CD4-positive, alpha-beta memory T cell (primary cell): ENCODE measurements around the gene EZH2. TPM values are rescaled to one million over a fixed set of nuclear protein-coding genes. Genes with fewer than 3 reads are reported as not detected.

Source experiments
- CTCF ChIA-PET: fragments of 350-600 bp; sonication (Branson Sonifier 250); formaldehyde crosslinking; loops from one replicate; lab custom pipeline; 2021; ENCODE audit warnings: inconsistent platforms; ENCODE audit not compliant: partially characterized antibody; lab: Charles Lee
- POLR2A ChIA-PET: fragments of 350-600 bp; sonication (Branson Sonifier 250); formaldehyde crosslinking; loops from one replicate; lab custom pipeline; 2021; ENCODE audit not compliant: partially characterized antibody; lab: Charles Lee
- DNase-seq, 5 donors: peaks; one replicate each; pipeline versions ENCODE4 v3.0.0 to v3.0.0-alpha.2; 2020 to 2022; ENCODE audit warnings: mixed read lengths in 1 of 5
- H3K27ac ChIP-seq: one replicate; pipeline ENCODE4 v1.7.0; 2013; ENCODE audit warnings: low read depth, low read length
- H3K27me3 ChIP-seq: 2 replicates; pipeline ENCODE4 v1.7.0; 2013; ENCODE audit warnings: mild to moderate bottlenecking, low read length, moderate library complexity; ENCODE audit not compliant: insufficient read depth
- H3K36me3 ChIP-seq: 2 replicates; pipeline ENCODE4 v1.7.0; 2013; ENCODE audit warnings: mild to moderate bottlenecking, low read length, moderate library complexity; ENCODE audit not compliant: insufficient read depth
- H3K4me1 ChIP-seq: 2 replicates; pipeline ENCODE4 v1.7.0; 2013; ENCODE audit warnings: mild to moderate bottlenecking, low read length, moderate library complexity; ENCODE audit not compliant: insufficient read depth
- H3K4me3 ChIP-seq, 2 donors: one replicate each; pipeline ENCODE4 v1.7.0; 2013; ENCODE audit warnings: low read length in 2 of 2, mild to moderate bottlenecking in 1 of 2
- H3K9me3 ChIP-seq, 2 donors: one replicate each; pipeline ENCODE4 v1.7.0; 2013; ENCODE audit warnings: low read length in 2 of 2, control low read depth in 1 of 2; ENCODE audit not compliant: control insufficient read depth in 1 of 2
- H3K27ac Mint-ChIP-seq, 7 donors: one replicate each; pipeline ENCODE4 v1.8.0; 2020 to 2021; ENCODE audit warnings: mixed read lengths in 7 of 7, mild to moderate bottlenecking in 6 of 7, inconsistent platforms in 3 of 7, moderate library complexity in 3 of 7
- H3K27me3 Mint-ChIP-seq, 2 donors: one replicate each; pipeline ENCODE4 v1.8.0; 2020 to 2021; ENCODE audit warnings: mixed read lengths in 2 of 2
- H3K36me3 Mint-ChIP-seq, 2 donors: one replicate each; pipeline ENCODE4 v1.8.0; 2020 to 2021; ENCODE audit warnings: mixed read lengths in 2 of 2, inconsistent platforms in 1 of 2, mild to moderate bottlenecking in 1 of 2
- H3K4me1 Mint-ChIP-seq, 4 donors: one replicate each; pipeline ENCODE4 v1.8.0; 2020 to 2021; ENCODE audit warnings: mixed read lengths in 4 of 4, mild to moderate bottlenecking in 1 of 4
- H3K4me3 Mint-ChIP-seq, 8 donors: one replicate each; pipeline ENCODE4 v1.8.0; 2020 to 2021; ENCODE audit warnings: mixed read lengths in 8 of 8, mild to moderate bottlenecking in 7 of 8, moderate library complexity in 6 of 8, inconsistent platforms in 3 of 8
- H3K9me3 Mint-ChIP-seq, 8 donors: one replicate each; pipeline ENCODE4 v1.8.0; 2020 to 2021; ENCODE audit warnings: mixed read lengths in 8 of 8, mild to moderate bottlenecking in 5 of 8, inconsistent platforms in 3 of 8, moderate library complexity in 1 of 8
- intact Hi-C: fragments of 100-400 bp; cut with micrococcal nuclease; formaldehyde crosslinking; loops from one replicate; pipeline ENCODE4 v1.15.1; 2023
- polyA plus RNA-seq, 2 donors: library from polyadenylated mRNA; unstranded; fragments of 300-500 nt; fragmentation: Illumina TruSeq; gene quantifications; one replicate each; pipeline ENCODE4 v1.2.3, GENCODE V29; 2021
- total RNA-seq, 2 experiments: library from RNA; stranded (reverse); gene quantifications; one replicate each; pipeline ENCODE4 v1.2.3, GENCODE V29; 2021

EZH2 gene
- total and polyA plus RNA-seq, 4 experiments from 2014 or later, result 4.3 to 11.3 (median 7.5) TPM

DNA sequence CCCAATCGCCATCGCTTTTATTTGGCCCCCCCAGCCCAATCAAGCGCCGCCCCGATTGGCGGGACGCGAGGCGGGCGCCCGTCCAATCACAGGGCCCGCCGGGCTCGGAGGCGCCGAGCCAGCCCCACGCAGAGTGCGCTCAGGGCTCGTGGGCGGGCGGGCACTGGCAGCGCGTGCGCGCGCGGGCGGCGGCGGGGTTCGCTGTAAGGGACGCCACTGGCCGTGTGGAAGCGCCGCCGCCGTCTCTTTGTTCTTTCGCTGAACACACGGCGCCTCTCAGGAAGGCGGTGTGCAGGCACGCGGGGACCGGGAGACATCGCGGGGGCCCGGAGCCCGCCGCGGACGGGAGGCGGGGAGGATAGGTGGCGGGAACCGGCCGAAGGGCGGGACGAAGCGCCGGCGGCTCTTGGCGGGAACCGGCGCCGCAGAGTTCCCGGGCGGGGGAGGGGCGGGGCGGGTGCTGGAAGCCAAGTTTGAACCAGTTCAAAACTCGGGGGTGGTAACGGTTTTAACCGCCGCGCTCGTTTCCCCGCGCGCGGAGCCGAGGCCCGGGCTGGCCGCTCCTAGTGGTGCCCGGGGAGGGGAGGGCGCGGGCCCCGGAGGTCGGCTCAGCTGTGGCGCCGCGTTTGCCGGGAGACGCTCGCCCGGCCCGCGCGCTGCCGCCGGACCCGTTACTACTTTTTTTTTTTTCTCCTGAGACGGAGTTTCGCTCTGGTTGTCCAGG lies 370 bp upstream of the EZH2 start:
- H3K4me3 ChIP-seq, result peak overlapping the region in 1 of 2 donors; percentile 84
- ChIA-PET CTCF (interaction anchor here (1.7 to 2.8 kb wide), 3 partner anchors 28 to 79 kb away, joined by 8 to 15 read pairs (median 14); no protein-coding TSS in a partner anchor), POLR2A (interaction anchor here (0.6 to 4.5 kb wide), 15 partner anchors 11 to 251 kb away, joined by 3 to 38 read pairs (median 9); partner anchors contain the start of gene CUL1)
- Mint-ChIP-seq H3K36me3 (peaks cover 0 to 8% of the 10 kb centered on the region in 2 donors), H3K27ac (peak overlapping the region; percentile 89 to 96 (median 92)), H3K27me3 (no peaks in the 10 kb centered on the region), H3K9me3 (no peaks in the 10 kb centered on the region), H3K4me3 (peak overlapping the region; percentile 90 to 97 (median 94)), H3K4me1 (peaks cover 12 to 38% (median 24%) of the 10 kb centered on the region in 4 donors)
- H3K4me1 ChIP-seq, result peaks cover 31% of the 10 kb centered on the region
- H3K36me3 ChIP-seq, result no peaks in the 10 kb centered on the region
- H3K9me3 ChIP-seq, result no peaks in the 10 kb centered on the region
- peak; percentile 91 to 96 (median 94) for DNase-seq
- H3K27ac ChIP-seq, result peak overlapping the region; percentile 79
- intact Hi-C loops, result loop anchor here (1.0 kb wide), 9 partner anchors 28 to 206 kb away; partner anchors contain the start of genes CUL1, PDIA4 and ZNF786
- no peaks in the 10 kb centered on the region for H3K27me3 ChIP-seq

DNA sequence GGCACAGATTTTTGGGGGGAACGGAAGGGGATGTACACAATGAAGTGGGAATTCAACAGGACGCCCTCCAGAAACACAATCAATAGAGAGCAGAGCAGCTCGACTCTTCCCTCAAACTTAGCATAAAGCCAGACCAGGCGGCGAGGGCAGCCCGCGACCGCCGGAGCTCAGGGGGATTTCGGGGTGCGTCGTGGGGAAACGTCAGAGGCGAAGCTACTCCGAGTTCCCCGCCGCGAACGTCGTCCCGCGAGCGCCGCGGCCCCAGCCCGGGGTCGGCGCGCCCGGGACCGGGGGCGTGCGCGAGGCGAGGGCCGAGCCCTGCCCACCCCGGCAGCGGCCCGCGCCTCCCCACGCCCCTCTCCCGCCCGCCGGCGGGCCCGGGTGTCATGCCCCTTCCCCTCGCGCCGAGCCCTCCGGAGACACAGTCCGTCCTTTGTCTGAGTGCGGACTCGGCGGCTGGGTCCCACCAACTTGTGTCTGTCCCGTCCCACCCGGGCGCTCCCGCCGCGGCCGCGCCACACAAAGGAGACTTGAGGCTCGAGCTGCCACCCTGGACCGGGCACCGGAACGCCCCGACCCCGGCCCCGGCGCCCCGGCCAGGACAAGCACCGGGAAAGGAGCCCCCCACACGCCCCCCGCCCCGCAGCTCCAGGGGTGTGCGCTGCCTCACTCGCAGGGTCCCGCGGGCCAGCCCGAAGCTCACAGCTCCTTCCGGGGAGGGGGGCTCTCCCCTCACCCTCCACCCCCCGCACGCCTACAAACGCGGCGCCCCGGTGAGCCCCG lies 634 bp downstream of the EZH2 start:
- ChIA-PET POLR2A (interaction anchor here (0.6 to 4.5 kb wide), 22 partner anchors 9 to 250 kb away, joined by 3 to 38 read pairs (median 4); partner anchors contain the start of gene CUL1), CTCF (interaction anchor here (0.8 to 1.9 kb wide), 4 partner anchors 27 to 80 kb away, joined by 3 to 15 read pairs (median 8); no protein-coding TSS in a partner anchor)
- H3K27me3 ChIP-seq, result no peaks in the 10 kb centered on the region
- peak; percentile 63 to 83 (median 66) for DNase-seq
- no peaks in the 10 kb centered on the region for H3K36me3 ChIP-seq
- Mint-ChIP-seq H3K4me3 (peak overlapping the region; percentile 92 to 96 (median 94)), H3K9me3 (no peaks in the 10 kb centered on the region), H3K27me3 (no peaks in the 10 kb centered on the region), H3K27ac (peak overlapping the region; percentile 94 to 97 (median 95)), H3K4me1 (peaks cover 12 to 38% (median 22%) of the 10 kb centered on the region in 4 donors), H3K36me3 (peaks cover 0 to 8% of the 10 kb centered on the region in 2 donors)
- no peaks in the 10 kb centered on the region for H3K9me3 ChIP-seq
- peak overlapping the region; percentile 79 for H3K27ac ChIP-seq
- H3K4me1 ChIP-seq, result peaks cover 31% of the 10 kb centered on the region
- intact Hi-C loops, result loop anchor here (1.0 kb wide), 9 partner anchors 27 to 207 kb away; partner anchors contain the start of genes CUL1, PDIA4 and ZNF786
- peak overlapping the region; percentile 42 to 84 for H3K4me3 ChIP-seq

DNA sequence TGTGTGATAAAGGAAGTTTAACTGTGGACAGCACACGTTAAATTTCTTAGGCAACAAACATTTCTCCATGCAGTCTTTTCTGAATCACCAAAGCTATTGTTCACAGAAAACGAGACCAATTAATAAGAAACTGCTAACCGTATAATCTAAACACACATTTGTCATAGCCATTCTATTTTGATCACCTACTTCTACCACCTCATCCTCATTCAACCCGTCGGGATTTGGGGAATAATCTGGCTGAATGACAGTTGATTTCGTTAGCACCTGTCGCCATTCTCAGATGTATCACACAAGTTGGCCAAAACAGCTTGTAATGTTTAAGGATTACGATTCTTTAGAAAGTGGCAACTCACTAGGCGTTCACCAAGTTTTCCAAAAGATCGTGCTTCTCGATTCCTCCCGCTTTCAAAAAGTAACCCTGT lies 1.2 kb downstream of the EZH2 start:
- Mint-ChIP-seq H3K4me1 (peaks cover 14 to 43% (median 25%) of the 10 kb centered on the region in 4 donors), H3K27me3 (no peaks in the 10 kb centered on the region), H3K27ac (peak overlapping the region; percentile 94 to 97 (median 95)), H3K36me3 (peaks cover 0 to 8% of the 10 kb centered on the region in 2 donors), H3K9me3 (no peaks in the 10 kb centered on the region), H3K4me3 (peak overlapping the region; percentile 92 to 96 (median 94))
- peak in 1 of 5 donors; percentile 9 for DNase-seq
- peak overlapping the region; percentile 79 for H3K27ac ChIP-seq
- H3K27me3 ChIP-seq, result no peaks in the 10 kb centered on the region
- ChIA-PET CTCF (interaction anchor here (0.8 to 1.9 kb wide), 4 partner anchors 27 to 80 kb away, joined by 3 to 15 read pairs (median 8); no protein-coding TSS in a partner anchor), POLR2A (interaction anchor here (0.8 to 4.5 kb wide), 19 partner anchors 8 to 184 kb away, joined by 3 to 38 read pairs (median 4); partner anchors contain the start of gene CUL1)
- peak overlapping the region; percentile 42 to 84 for H3K4me3 ChIP-seq
- H3K36me3 ChIP-seq, result no peaks in the 10 kb centered on the region
- peaks cover 31% of the 10 kb centered on the region for H3K4me1 ChIP-seq
- no peaks in the 10 kb centered on the region for H3K9me3 ChIP-seq
- intact Hi-C loops, result no loop called here

DNA sequence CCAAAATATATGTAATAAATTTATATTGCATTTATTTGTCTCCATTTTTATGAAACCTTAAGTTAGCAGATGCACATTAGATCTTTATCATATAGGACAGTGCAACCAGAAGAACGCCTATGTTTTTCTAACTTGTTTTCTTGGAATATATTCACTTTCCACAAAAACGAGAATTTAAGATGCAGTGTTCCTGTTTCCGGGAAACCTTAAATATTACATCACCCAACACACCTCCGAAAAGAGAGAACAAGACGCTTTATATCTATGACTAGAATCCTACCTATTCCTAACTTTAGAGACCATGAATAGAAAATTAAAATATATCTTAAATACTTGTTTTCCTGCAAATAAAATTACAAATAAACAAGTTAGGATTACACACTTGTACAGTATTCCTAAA lies 1.9 kb downstream of the EZH2 start:
- CTCF ChIA-PET, result interaction anchor here (1.6 to 1.9 kb wide), 2 partner anchors 59 to 81 kb away, joined by 8 to 15 read pairs; no protein-coding TSS in a partner anchor

DNA sequence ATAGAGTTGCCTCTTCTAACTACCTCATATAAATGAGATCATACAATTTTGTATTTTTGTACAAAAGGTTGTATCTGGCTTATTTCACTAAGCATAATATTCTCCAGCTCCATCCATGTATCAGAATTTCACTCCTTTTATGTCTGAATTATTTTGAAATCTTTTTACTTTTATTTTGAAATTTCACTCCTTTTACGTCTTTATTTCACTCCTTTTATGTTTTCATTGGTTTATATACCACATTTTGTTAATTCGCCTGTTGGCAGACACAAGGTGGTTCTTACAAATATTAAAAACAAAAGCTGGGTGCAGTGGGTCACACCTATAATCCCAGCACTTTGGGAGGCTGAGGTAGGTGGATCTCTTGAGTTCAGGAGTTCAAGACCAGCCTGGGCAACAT lies 5.8 kb downstream of the EZH2 start:
- Histone ChIP-seq H3K4me3 (no peak overlapping the region), H3K4me1 (peaks cover 46% of the 10 kb centered on the region), H3K27me3 (no peaks in the 10 kb centered on the region), H3K36me3 (no peaks in the 10 kb centered on the region), H3K27ac (no peak overlapping the region), H3K9me3 (no peaks in the 10 kb centered on the region)
- peaks cover 0 to 5% of the 10 kb centered on the region in 2 donors for H3K36me3 Mint-ChIP-seq
- H3K4me1 Mint-ChIP-seq, result peaks cover 18 to 55% (median 21%) of the 10 kb centered on the region in 4 donors
- no peak for DNase-seq
- H3K27ac Mint-ChIP-seq, result no peak overlapping the region
- no peaks in the 10 kb centered on the region for H3K27me3 Mint-ChIP-seq
- ChIA-PET POLR2A (interaction anchor here (2.1 kb wide), 1 partner anchor 63 kb away, joined by 6 read pairs; no protein-coding TSS in a partner anchor), CTCF (interaction anchor here (1.3 to 1.9 kb wide), 2 partner anchors 22 to 85 kb away, joined by 4 to 6 read pairs; no protein-coding TSS in a partner anchor)
- intact Hi-C loops, result no loop called here
- H3K9me3 Mint-ChIP-seq, result no peaks in the 10 kb centered on the region
- H3K4me3 Mint-ChIP-seq, result peak overlapping the region in 2 of 8 donors; percentile 1 to 31

More for the DNA sequence above, 1.9 kb downstream of the EZH2 start:
- no peak overlapping the region for H3K4me3 ChIP-seq
- no peaks in the 10 kb centered on the region for H3K36me3 ChIP-seq
- no peaks in the 10 kb centered on the region for H3K27me3 ChIP-seq
- Mint-ChIP-seq H3K27me3 (no peaks in the 10 kb centered on the region), H3K9me3 (no peaks in the 10 kb centered on the region), H3K4me1 (peaks cover 17 to 49% (median 26%) of the 10 kb centered on the region in 4 donors), H3K27ac (peak overlapping the region in 4 of 7 donors; percentile 31 to 97 (median 94)), H3K4me3 (peak overlapping the region; percentile 63 to 96 (median 94)), H3K36me3 (peaks cover 0 to 8% of the 10 kb centered on the region in 2 donors)
- peaks cover 38% of the 10 kb centered on the region for H3K4me1 ChIP-seq
- no peaks in the 10 kb centered on the region for H3K9me3 ChIP-seq
- H3K27ac ChIP-seq, result peak overlapping the region; percentile 79
- intact Hi-C loops, result no loop called here
- no peak for DNase-seq
- POLR2A ChIA-PET, result interaction anchor here (1.1 to 4.5 kb wide), 11 partner anchors 7 to 105 kb away, joined by 3 to 38 read pairs (median 7); no protein-coding TSS in a partner anchor

DNA sequence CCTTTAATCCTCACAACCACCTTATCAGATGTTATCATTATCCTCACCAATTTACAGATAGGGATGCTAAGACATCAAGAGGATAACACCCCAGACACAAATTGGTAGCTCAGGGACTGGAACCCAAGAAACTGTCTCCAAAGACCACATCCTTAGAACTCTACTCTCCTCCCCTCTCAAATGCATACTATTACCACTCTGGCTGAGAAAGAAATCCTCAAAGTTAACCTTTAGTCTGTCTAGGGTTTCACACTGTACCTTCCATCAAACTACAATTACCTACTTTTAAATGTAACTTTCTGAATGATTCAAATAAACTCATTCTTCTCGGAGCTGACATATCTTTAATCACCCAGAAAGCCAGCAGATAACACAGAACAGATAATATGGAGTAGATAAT lies 6.6 kb downstream of the EZH2 start:
- Histone ChIP-seq H3K27ac (no peak overlapping the region), H3K4me1 (peaks cover 48% of the 10 kb centered on the region), H3K36me3 (no peaks in the 10 kb centered on the region), H3K27me3 (no peaks in the 10 kb centered on the region), H3K4me3 (no peak overlapping the region), H3K9me3 (no peaks in the 10 kb centered on the region)
- peak overlapping the region in 3 of 8 donors; percentile 6 to 27 (median 9) for H3K4me3 Mint-ChIP-seq
- H3K4me1 Mint-ChIP-seq, result peaks cover 16 to 52% (median 25%) of the 10 kb centered on the region in 4 donors
- ChIA-PET CTCF (interaction anchor here (0.6 to 1.9 kb wide), 2 partner anchors 21 to 157 kb away, joined by 4 to 6 read pairs; no protein-coding TSS in a partner anchor), POLR2A (interaction anchor here (2.1 kb wide), 1 partner anchor 64 kb away, joined by 6 read pairs; no protein-coding TSS in a partner anchor)
- H3K27me3 Mint-ChIP-seq, result no peaks in the 10 kb centered on the region
- intact Hi-C loops, result no loop called here
- no peak for DNase-seq
- H3K9me3 Mint-ChIP-seq, result no peaks in the 10 kb centered on the region
- H3K36me3 Mint-ChIP-seq, result no peaks in the 10 kb centered on the region
- peak overlapping the region in 2 of 7 donors; percentile 18 to 36 for H3K27ac Mint-ChIP-seq
